HEK293 (cell line): ENCODE results near the gene CSNK2A1.

Experiments
- CTCF ChIP-seq: fragments of 450-650 bp; formaldehyde crosslinking; IDR thresholded peaks from 2 replicates; pipeline ENCODE4 v1.5.1; 2016; ENCODE audit warnings: missing biosample characterization, missing genetic modification characterization
- HOXA7 ChIP-seq: sonication (generic); formaldehyde crosslinking; IDR thresholded peaks from 2 replicates; pipeline ENCODE4 v1.8.1; 2022; ENCODE audit warnings: missing genetic modification reagents, borderline replicate concordance
- KLF16 ChIP-seq: fragments of 450-650 bp; formaldehyde crosslinking; IDR thresholded peaks from 2 replicates; pipeline ENCODE4 v1.5.1; 2017; ENCODE audit warnings: missing biosample characterization, missing genetic modification characterization
- YY1 ChIP-seq: fragments of 450-650 bp; formaldehyde crosslinking; IDR thresholded peaks from 2 replicates; pipeline ENCODE4 v1.5.1; 2018; ENCODE audit warnings: missing biosample characterization, missing genetic modification characterization
- ZNF175 ChIP-seq: fragments of 450-650 bp; formaldehyde crosslinking; IDR thresholded peaks from 2 replicates; pipeline ENCODE4 v1.5.1; 2016; ENCODE audit warnings: missing biosample characterization, missing genetic modification characterization
- ZNF404 ChIP-seq: fragments of 450-650 bp; formaldehyde crosslinking; IDR thresholded peaks from 2 replicates; pipeline ENCODE4 v1.5.1; 2017; ENCODE audit warnings: missing biosample characterization, missing genetic modification characterization
- TF ChIP-seq, protein P1 (sequence below): fragments of 450-650 bp; formaldehyde crosslinking; IDR thresholded peaks from 2 replicates; pipeline ENCODE4 v1.5.1; 2016; ENCODE audit warnings: missing biosample characterization, missing genetic modification characterization, low read depth

- no peak for TF ChIP-seq KLF16 (tag by site-specific recombination)
- no peak for TF ChIP-seq CTCF
- TF ChIP-seq, protein P1, sequence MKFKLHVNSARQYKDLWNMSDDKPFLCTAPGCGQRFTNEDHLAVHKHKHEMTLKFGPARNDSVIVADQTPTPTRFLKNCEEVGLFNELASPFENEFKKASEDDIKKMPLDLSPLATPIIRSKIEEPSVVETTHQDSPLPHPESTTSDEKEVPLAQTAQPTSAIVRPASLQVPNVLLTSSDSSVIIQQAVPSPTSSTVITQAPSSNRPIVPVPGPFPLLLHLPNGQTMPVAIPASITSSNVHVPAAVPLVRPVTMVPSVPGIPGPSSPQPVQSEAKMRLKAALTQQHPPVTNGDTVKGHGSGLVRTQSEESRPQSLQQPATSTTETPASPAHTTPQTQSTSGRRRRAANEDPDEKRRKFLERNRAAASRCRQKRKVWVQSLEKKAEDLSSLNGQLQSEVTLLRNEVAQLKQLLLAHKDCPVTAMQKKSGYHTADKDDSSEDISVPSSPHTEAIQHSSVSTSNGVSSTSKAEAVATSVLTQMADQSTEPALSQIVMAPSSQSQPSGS (tag by site-specific recombination), result no peak
- no peak for TF ChIP-seq HOXA7 (CRISPR knock-in tag)
- TF ChIP-seq ZNF175 (tag by site-specific recombination), result no peak
- TF ChIP-seq YY1 (tag by site-specific recombination), result no peak
- no peak for TF ChIP-seq ZNF404 (tag by site-specific recombination)
Observed at GRCh38 chr20:427401-427800, 116.2 kb downstream of the CSNK2A1 start.
